Activated CD8-positive, alpha-beta memory T cell treated with anti-CD3 and anti-CD28 coated beads, Interleukin-2, amount 10 ng/mL, durations not matched to agents 7 days and 5 days (primary cell): ENCODE measurements around the gene CARD19. TPM values are rescaled to one million over a fixed set of nuclear protein-coding genes. Genes with fewer than 3 reads are reported as not detected.

Experiments used
- ATAC-seq: fragments of 150-1000 bp; cut with Tn5 transposase; one replicate; pipeline ENCODE4 v1.10.0; 2021; ENCODE audit warnings: moderate library complexity
- CTCF ChIA-PET: fragments of 350-600 bp; sonication (Branson Sonifier 250); formaldehyde crosslinking; loops from one replicate; lab custom pipeline; 2021; ENCODE audit warnings: antibody characterized with exemption; lab: Charles Lee
- DNase-seq: peaks from one replicate; pipeline ENCODE4 v3.0.0-alpha.2; 2020
- H3K27ac Mint-ChIP-seq: one replicate; pipeline ENCODE4 v1.8.0; 2021; ENCODE audit warnings: mild to moderate bottlenecking, mixed read lengths
- H3K27me3 Mint-ChIP-seq: one replicate; pipeline ENCODE4 v1.8.0; 2021; ENCODE audit warnings: mixed read lengths
- H3K36me3 Mint-ChIP-seq: one replicate; pipeline ENCODE4 v1.8.0; 2021; ENCODE audit warnings: mild to moderate bottlenecking, mixed read lengths
- H3K4me1 Mint-ChIP-seq: one replicate; pipeline ENCODE4 v1.8.0; 2021; ENCODE audit warnings: mixed read lengths
- H3K4me3 Mint-ChIP-seq: one replicate; pipeline ENCODE4 v1.8.0; 2021; ENCODE audit warnings: mild to moderate bottlenecking, moderate library complexity, mixed read lengths
- H3K9me3 Mint-ChIP-seq: one replicate; pipeline ENCODE4 v1.8.0; 2022; ENCODE audit warnings: low read depth, mixed read lengths
- total RNA-seq, 2 experiments: library from RNA; stranded (reverse); gene quantifications; one replicate each; pipeline ENCODE4 v1.2.3, GENCODE V29; 2021

Gene CARD19
- total RNA-seq, 2 experiments from 2014 or later = 45.0 to 83.0 TPM

GRCh38 chr9:93161786-93162562 lies 66.0 kb downstream of the CARD19 start:
- Mint-ChIP-seq H3K27ac (no peak overlapping the region), H3K4me3 (no peak overlapping the region), H3K4me1 (peaks cover 7% of the 10 kb centered on the region), H3K36me3 (no peaks in the 10 kb centered on the region), H3K27me3 (no peaks in the 10 kb centered on the region), H3K9me3 (no peaks in the 10 kb centered on the region)
- DNase-seq (no peak), ATAC-seq (no peak)
- CTCF ChIA-PET = interaction anchor here (1.2 to 2.6 kb wide), 4 partner anchors 8 to 404 kb away, joined by 4 to 12 read pairs (median 8); no protein-coding TSS in a partner anchor

Other genes starting within 250 kb of the CARD19 start
- 10 to 100 TPM; 10.2 to 11.9 TPM for gene ZNF484, start 218.2 kb upstream of the CARD19 start, total RNA-seq
- gene FGD3, start 148.7 kb upstream of the CARD19 start, total RNA-seq = 10 to 100 TPM; 72.1 to 91.2 TPM
- 10 to 100 TPM; 40.1 to 67.3 TPM for gene SUSD3, start 37.5 kb upstream of the CARD19 start, total RNA-seq
- gene NINJ1, start 38.0 kb downstream of the CARD19 start, total RNA-seq = 10 to 100 TPM; 31.1 to 54.9 TPM
- gene WNK2, start 87.9 kb downstream of the CARD19 start, total RNA-seq = not detected